ENCODE data around the gene LYL1.

Gene LYL1

DNA sequence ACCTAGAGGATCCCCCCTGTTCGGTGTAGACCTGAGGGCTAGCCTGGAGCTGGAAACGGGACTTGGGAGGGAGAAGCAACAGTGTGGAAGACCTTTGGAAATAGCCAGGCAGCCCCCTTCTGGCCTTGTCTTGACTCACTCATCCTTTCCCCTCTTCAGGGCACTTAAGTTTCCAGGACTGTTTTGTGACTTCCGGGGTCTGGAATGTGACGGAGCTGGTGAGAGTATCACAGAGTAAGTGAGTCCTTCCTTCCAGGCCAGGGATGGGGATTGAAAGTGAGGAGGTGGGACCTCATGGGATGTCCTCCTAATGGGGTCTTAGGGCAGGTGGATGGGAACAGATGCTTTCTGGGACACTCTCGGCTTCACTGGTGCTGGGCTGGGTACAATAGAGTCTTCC, 29.4 kb downstream of the LYL1 start:
- H3K27ac ChIP-seq (ENCODE audit: low read length), result no peak overlapping the region
- no peaks in the 10 kb centered on the region for H3K9me3 ChIP-seq (ENCODE audit: control insufficient read depth, low read depth, low read length)
- H3K4me1 ChIP-seq (ENCODE audit: control insufficient read depth, low read depth, low read length), result peaks cover 8% of the 10 kb centered on the region
- H3K9ac ChIP-seq (ENCODE audit: low read length), result no peak overlapping the region
- H3K36me3 ChIP-seq (ENCODE audit: control insufficient read depth, low read depth, low read length), result no peaks in the 10 kb centered on the region
- peaks cover 17% of the 10 kb centered on the region for H3K27me3 ChIP-seq (ENCODE audit: control insufficient read depth, insufficient read depth, low read length)
- H3K4me3 ChIP-seq (ENCODE audit: low read length), result no peak overlapping the region

DNA sequence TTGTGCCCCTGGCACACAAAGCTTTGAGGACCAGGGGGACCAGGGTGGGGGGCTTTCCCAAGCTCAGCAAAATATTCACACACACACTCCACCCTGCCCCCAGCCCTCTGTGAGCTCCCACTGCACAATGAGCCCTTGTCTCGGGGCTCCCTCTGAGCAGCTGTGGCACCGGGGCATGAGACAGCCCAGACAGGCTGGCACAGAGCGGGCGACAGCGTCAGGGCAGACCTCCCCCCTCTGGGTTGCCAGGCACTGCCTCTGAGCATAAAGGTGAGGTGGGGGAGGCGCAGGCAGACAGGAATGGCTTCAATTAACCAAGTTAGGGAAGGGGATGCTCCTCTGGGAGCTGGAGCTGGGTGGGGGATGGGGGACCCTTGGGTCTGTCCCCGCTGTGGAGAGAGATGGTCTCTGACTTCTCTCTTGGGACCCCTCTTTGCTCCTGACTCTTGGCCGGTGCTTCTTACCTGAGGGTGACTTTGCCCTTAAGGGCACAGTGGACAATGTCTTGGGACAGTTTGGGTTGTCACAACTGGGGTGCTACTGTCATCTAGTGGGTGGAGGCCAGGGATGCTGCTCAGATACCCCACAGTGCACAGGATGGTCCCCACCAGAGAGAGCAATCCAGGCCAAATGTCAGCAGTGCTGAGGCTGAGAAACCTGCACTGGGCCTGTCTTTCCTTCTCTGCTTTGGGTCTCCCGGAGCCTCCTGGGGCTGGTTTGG, 30.3 kb downstream of the LYL1 start:
- H3K27ac ChIP-seq (ENCODE audit: low read length), result no peak overlapping the region

DNA sequence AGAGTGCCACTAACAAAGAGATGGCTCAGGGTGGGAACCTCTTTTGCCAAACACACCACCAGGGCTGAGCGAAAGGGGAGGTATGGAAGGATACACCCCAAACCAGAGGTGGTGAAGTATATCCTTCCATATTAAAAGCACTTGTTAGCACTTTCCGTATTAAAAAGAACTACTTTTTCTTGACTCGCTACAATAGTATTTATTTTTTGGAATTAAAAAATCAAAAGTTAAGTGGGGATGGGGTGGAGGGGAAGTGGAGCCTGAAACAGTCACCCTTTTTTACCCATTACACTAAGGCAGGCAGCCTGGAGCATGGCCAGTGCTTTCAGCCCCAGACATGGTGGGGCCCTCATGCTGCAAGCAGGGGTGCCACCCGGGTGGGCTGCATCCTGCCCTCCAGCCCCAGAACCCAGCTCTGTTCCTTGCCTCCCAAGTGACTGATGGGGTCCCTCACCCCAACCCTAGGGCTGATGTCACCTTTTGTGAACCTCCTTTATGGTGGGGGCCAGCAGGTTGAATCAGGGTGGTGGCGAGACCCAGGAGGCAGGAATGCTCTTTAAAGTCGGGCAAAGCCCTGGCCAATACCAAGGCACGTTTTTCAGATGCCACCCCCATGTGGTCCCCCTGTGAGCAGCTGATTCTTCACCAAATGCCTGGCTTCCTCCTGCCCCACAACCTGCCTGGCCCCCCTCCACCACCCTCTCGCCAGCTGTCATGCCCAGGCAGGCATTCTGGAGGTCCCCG, 31.0 kb downstream of the LYL1 start:
- no peaks in the 10 kb centered on the region for H3K4me1 ChIP-seq (ENCODE audit: control insufficient read depth, low read depth, low read length)
- H3K36me3 ChIP-seq (ENCODE audit: control insufficient read depth, low read depth, low read length), result no peaks in the 10 kb centered on the region
- H3K4me3 ChIP-seq (ENCODE audit: low read length), result no peak overlapping the region
- H3K9me3 ChIP-seq (ENCODE audit: control insufficient read depth, low read depth, low read length), result no peaks in the 10 kb centered on the region
- peaks cover 18% of the 10 kb centered on the region for H3K27me3 ChIP-seq (ENCODE audit: control insufficient read depth, insufficient read depth, low read length)
- H3K9ac ChIP-seq (ENCODE audit: low read length), result no peak overlapping the region
- no peak overlapping the region for H3K27ac ChIP-seq (ENCODE audit: low read length)

More for the DNA sequence above, 30.3 kb downstream of the LYL1 start:
- Histone ChIP-seq H3K4me3 (ENCODE audit: low read length) (no peak overlapping the region), H3K9me3 (ENCODE audit: control insufficient read depth, low read depth, low read length) (no peaks in the 10 kb centered on the region), H3K27me3 (ENCODE audit: control insufficient read depth, insufficient read depth, low read length) (peaks cover 17% of the 10 kb centered on the region), H3K4me1 (ENCODE audit: control insufficient read depth, low read depth, low read length) (peaks cover 3% of the 10 kb centered on the region), H3K36me3 (ENCODE audit: control insufficient read depth, low read depth, low read length) (no peaks in the 10 kb centered on the region), H3K9ac (ENCODE audit: low read length) (no peak overlapping the region)

DNA sequence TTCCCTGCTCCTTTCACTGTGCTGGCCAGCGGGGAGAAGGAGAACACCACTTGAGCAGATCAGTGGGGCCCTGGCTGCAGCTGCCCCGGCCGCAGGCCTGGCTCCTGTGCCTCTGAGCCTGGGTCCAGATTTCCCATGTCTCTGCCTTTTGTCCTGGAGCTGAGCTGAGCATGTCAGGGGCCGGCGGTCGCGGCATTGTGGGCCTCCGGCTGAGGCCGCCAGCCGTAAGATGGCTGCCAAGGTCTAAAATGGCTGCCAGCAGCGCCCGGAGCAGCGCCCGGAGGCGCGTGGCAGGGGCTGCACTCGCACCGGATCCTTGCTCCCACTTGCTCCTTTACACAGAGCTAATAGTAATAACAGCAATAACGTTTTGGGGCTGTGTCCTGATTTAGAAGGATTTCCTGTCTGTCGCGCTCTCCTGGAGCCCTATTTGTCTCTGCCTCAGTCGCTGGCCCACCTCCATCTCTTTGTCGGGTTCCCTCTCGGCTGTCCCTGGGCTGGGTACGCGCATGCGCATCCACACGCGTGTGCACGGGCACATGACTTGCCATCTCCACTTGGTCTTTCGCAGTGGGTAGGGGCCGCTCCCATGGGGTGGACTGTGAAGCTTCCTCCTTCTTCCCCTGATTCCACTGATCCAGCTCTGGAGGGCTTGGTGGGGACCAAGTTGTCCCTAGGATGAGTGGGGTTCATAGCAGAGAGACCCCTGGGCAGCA, 32.1 kb downstream of the LYL1 start:
- Histone ChIP-seq H3K9me3 (ENCODE audit: control insufficient read depth, low read depth, low read length) (no peaks in the 10 kb centered on the region), H3K27me3 (ENCODE audit: control insufficient read depth, insufficient read depth, low read length) (peaks cover 12% of the 10 kb centered on the region), H3K9ac (ENCODE audit: low read length) (no peak overlapping the region), H3K27ac (ENCODE audit: low read length) (no peak overlapping the region), H3K4me3 (ENCODE audit: low read length) (no peak overlapping the region), H3K36me3 (ENCODE audit: control insufficient read depth, low read depth, low read length) (no peaks in the 10 kb centered on the region), H3K4me1 (ENCODE audit: control insufficient read depth, low read depth, low read length) (no peaks in the 10 kb centered on the region)

DNA sequence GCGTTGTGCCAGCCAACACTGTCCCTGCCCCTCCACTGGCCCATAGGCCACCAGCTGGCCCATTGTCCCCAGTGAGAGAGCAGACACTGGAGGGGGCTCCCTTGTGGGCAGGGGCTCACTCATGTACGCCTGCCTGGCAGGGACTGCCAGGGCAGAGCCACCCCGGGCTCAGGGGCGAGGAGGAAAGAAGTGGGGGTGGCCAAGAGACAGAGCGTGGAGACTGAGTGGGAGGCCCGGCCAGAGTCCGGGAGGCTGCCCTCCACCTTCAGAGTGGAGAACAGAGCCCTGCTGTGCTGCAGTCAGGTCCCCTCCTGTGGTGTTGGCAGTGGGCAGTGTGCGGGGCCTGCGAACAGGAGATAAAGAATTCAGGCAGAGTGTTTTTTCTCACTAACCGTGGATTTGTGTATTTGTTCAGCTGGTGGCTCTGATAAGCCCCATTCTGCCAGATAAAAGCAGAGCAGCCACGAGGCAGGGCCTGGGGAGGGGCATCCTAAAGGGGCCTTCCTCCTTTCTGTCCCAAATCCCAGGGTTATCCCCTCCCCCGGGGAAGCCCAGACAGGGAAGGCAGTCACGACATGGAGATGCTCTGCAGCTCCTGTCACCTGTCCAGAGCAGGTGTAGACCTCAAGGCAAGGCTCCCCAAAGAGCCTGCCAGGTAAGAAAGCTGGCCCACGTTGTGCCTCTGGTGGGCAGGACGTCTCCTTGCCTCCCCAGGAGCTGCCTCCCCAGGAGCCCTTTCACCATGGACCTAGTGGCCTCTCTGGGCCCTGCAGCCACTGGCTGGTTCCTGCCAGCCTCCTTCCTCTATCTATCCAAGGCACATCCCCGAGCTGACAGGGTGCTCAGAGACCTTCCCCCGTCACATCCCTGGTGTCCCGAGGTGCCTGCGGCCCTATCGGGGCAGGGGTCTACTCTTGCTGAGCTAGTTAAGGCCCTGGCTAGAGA, 33.0 kb downstream of the LYL1 start:
- no peak overlapping the region for H3K4me3 ChIP-seq (ENCODE audit: low read length)
- peaks cover 11% of the 10 kb centered on the region for H3K27me3 ChIP-seq (ENCODE audit: control insufficient read depth, insufficient read depth, low read length)
- H3K9me3 ChIP-seq (ENCODE audit: control insufficient read depth, low read depth, low read length), result no peaks in the 10 kb centered on the region
- no peak overlapping the region for H3K9ac ChIP-seq (ENCODE audit: low read length)
- no peak overlapping the region for H3K27ac ChIP-seq (ENCODE audit: low read length)
- H3K4me1 ChIP-seq (ENCODE audit: control insufficient read depth, low read depth, low read length), result no peaks in the 10 kb centered on the region
- H3K36me3 ChIP-seq (ENCODE audit: control insufficient read depth, low read depth, low read length), result no peaks in the 10 kb centered on the region

DNA sequence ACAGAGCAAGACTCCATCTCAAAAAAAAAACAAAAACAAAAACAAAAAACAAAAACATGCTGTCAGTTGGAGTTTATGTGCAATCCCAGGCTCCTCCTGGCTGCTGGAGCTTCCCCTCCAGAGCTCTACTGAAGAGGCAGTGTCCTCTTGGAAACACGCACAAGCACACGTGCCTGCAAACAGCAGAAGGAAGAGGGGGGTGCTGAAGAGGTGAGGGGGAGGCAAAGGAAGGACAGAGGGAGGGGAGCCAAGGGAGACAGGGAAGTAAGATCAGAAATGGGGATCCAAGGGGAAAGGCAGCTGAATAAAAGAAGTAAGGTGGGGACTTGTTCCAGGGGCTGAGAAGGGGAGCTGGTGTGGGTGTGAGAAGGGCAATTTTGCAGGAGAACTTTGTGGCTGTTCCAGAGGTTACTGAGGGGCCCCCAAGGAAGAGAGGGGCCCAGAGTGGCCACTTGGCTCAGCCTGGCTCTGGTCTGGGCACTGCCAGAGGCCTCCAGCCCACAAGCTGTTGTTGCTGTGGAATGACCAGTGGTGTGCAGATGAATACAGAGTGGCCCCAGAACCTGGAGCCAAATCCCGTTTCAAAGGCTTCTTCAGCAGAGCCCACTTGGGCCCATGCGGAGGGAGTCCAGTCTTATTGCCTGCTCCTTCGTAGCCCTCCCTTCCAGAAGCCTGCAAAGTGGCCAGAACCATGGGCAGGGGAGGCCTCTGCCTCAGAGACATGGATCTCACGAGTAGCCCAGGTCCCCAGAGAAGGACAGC, 34.4 kb downstream of the LYL1 start:
- no peaks in the 10 kb centered on the region for H3K9me3 ChIP-seq (ENCODE audit: control insufficient read depth, low read depth, low read length)
- no peak overlapping the region for H3K9ac ChIP-seq (ENCODE audit: low read length)
- H3K27me3 ChIP-seq (ENCODE audit: control insufficient read depth, insufficient read depth, low read length), result peaks cover 25% of the 10 kb centered on the region
- no peak overlapping the region for H3K4me3 ChIP-seq (ENCODE audit: low read length)
- no peaks in the 10 kb centered on the region for H3K4me1 ChIP-seq (ENCODE audit: control insufficient read depth, low read depth, low read length)
- H3K36me3 ChIP-seq (ENCODE audit: control insufficient read depth, low read depth, low read length), result no peaks in the 10 kb centered on the region
- H3K27ac ChIP-seq (ENCODE audit: low read length), result no peak overlapping the region

DNA sequence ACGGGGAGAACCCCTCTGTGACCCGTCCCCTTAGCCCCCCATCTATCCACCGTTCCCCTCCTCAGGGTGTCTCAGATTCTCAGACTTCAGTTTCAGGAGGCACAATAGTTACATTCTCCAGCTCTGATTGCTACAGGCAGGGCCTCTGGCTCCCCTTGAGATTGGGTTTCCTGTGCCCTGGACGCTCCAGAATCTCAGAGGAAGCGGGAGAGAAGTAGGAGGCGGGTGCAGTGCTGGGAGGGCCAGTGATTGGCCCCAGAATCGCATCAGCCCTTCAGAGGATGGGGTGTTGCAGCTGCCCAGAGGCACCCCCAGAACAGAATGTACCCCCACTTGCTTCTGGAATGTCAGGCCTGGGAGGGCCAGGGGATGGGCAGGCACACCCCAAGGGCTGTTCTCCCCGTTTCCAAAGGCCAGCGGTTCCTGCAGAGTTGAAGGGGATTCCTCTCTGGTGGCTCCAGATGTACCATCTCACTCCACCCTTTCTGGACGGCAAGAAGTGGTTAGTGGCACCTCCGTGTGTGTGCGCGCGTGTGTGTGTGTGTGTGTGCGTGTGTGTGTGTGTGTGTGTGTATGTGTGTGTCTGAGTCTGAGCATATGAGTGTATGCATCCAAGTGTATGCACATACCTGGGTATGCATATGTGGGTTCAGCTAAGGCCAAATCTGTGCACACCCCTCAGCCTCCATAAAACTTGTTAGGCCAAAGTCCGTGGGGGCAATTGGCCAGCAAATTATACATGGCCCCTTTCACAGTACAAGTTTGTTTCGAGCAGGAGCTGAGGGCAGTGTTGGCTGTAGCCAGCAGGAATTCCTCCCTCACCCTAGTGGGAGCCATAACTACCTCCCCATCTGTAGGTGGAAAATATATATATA, 35.5 kb downstream of the LYL1 start:
- H3K27me3 ChIP-seq (ENCODE audit: control insufficient read depth, insufficient read depth, low read length), result peaks cover 36% of the 10 kb centered on the region
- no peaks in the 10 kb centered on the region for H3K36me3 ChIP-seq (ENCODE audit: control insufficient read depth, low read depth, low read length)

DNA sequence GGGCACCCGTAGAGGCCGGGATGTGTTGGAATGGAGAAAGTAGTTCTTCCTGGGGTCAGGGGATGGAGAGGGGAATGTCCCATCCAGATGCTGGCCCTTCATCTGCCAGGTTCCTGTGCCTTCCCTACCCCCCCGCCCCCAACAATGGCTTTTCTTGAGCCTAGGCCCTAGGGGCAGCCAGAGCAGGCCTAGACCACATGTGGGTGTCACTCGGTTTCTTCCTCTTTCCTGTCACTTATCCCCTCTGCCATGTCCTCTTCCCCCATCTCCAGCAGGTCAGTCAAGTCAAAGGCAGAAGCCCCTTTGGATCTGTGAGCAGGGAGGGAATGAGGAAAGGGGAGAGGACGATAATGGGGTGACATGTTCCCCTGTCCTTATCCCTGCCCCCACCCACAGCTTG, 36.4 kb downstream of the LYL1 start:
- H3K4me3 ChIP-seq (ENCODE audit: low read length), result no peak overlapping the region
- no peaks in the 10 kb centered on the region for H3K36me3 ChIP-seq (ENCODE audit: control insufficient read depth, low read depth, low read length)
- H3K9me3 ChIP-seq (ENCODE audit: control insufficient read depth, low read depth, low read length), result no peaks in the 10 kb centered on the region
- no peaks in the 10 kb centered on the region for H3K4me1 ChIP-seq (ENCODE audit: control insufficient read depth, low read depth, low read length)
- H3K9ac ChIP-seq (ENCODE audit: low read length), result no peak overlapping the region
- H3K27me3 ChIP-seq (ENCODE audit: control insufficient read depth, insufficient read depth, low read length), result peaks cover 45% of the 10 kb centered on the region
- H3K27ac ChIP-seq (ENCODE audit: low read length), result no peak overlapping the region

More for the DNA sequence above, 35.5 kb downstream of the LYL1 start:
- no peak overlapping the region for H3K9ac ChIP-seq (ENCODE audit: low read length)
- no peak overlapping the region for H3K4me3 ChIP-seq (ENCODE audit: low read length)
- no peak overlapping the region for H3K27ac ChIP-seq (ENCODE audit: low read length)
- H3K4me1 ChIP-seq (ENCODE audit: control insufficient read depth, low read depth, low read length), result no peaks in the 10 kb centered on the region
- no peaks in the 10 kb centered on the region for H3K9me3 ChIP-seq (ENCODE audit: control insufficient read depth, low read depth, low read length)

DNA sequence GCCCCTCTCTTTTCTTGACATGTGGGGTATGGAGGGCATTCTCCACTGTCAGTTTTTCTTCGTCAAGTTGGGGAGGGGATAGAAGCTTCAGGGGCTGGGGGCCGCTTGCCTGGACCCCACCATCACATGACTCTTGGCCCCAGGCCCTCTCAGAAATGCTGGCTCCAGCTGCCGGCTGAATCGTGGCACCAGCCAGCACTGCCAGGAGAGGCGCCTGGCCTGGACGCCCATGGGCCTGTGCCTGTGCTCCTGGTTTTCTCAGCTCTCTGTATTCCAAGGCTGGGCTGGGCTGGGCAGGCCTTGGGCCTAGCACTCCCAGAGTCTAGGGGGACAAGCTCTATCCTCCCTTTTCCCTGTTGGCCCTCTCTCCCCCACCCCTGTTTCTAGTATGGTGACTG, 38.6 kb downstream of the LYL1 start:
- H3K36me3 ChIP-seq (ENCODE audit: control insufficient read depth, low read depth, low read length), result no peaks in the 10 kb centered on the region
- no peak overlapping the region for H3K4me3 ChIP-seq (ENCODE audit: low read length)
- no peak overlapping the region for H3K27ac ChIP-seq (ENCODE audit: low read length)
- H3K4me1 ChIP-seq (ENCODE audit: control insufficient read depth, low read depth, low read length), result peaks cover 10% of the 10 kb centered on the region
- no peak overlapping the region for H3K9ac ChIP-seq (ENCODE audit: low read length)
- H3K27me3 ChIP-seq (ENCODE audit: control insufficient read depth, insufficient read depth, low read length), result peaks cover 62% of the 10 kb centered on the region
- no peaks in the 10 kb centered on the region for H3K9me3 ChIP-seq (ENCODE audit: control insufficient read depth, low read depth, low read length)

Measured in iPS-18a (cell line).